Kidney capillary endothelial cell (primary cell): Measurements from ENCODE around the gene ANKS6.

Experiments used
- DNase-seq: peaks from one replicate; pipeline ENCODE4 v3.0.0-alpha.2; 2018; ENCODE audit warnings: low spot score

Gene ANKS6

DNA sequence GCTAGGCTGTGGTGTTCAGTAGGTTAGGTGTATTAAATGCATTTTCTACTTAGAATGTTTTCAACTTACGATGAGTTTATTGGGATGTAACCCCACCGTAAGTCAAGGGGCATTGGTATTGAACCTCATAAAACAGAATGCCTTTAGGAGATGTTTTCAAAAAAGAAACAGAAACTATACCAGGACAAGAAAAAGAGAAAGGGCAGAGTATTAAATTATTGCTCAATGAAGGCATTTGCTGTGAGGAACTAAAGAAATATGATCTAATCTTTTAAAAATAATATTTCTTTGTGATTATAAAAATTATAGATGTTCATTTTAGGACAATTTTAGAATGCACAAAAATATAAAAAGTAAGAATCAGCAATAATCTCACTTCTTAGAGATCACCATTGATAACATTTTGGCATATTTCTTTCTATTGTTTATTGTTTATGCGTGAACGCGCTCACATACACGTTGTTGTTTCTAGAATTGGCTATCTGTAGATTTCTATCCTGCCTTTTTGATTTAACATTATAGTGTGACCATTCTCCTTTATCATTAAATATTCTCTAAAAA lies 19.1 kb upstream of the ANKS6 start:
- DNase-seq: no peak

DNA sequence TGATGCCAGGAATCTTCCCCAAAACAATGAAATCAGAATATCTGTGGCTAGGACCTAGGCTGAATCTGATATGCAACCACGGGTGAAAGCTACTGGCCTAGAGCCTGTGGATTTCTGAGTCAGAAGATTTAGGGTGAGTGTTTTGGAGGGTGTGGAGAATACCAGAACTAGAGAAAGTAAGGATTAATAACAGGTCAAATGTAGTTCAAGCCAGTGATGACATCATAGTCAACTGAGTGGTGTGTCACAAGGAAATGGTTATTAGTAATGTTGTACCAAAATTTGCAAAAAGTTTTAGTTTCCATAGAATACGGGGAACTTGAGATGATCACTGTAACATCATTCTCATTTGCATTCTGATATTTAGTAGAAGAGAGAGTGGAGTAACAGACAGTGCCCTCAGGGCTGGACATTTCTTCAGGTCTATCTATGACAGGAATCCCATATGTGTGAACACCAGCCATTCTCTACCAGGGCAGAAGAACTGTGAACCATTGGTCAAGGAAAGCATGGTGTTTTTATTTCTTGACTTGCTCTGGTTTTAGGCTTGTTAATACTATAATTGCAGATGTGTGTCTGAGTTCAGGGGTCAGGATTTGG lies 14.8 kb upstream of the ANKS6 start:
- peak; percentile 60 for DNase-seq

DNA sequence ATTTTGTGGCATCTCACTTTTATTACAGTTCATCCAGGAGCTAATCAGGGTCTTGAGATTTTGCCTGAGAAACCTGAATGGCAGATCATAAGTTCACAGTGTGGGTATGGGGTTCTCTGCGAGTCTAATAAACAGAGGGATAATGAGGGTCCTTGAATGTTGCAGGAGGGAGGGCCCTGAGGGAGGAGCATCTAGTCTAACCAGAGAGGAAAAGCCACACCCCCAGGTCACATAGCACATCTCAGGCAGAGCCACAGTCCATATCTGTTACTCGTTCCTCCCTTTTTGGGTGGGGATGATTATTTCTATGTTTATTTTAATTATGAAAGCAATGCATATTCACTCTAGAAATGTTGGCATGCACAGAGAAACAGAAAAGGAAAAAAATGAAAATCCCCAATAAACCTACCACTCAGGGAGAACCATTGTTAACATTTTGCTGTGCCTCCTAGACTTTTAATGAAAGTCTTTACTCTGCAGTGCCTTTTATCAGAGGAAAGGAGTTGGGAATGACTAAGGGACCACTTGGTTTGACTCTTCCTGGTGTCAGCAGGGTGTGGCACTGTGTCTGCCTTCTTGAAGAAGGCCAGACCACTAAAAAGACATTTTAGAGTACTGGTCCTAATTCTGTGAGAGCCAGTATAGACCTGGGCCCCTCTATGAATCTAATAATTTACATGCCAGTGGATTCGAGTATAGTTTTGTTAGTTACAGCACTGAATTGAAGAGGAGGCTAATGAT lies 13.9 kb upstream of the ANKS6 start:
- no peak for DNase-seq

DNA sequence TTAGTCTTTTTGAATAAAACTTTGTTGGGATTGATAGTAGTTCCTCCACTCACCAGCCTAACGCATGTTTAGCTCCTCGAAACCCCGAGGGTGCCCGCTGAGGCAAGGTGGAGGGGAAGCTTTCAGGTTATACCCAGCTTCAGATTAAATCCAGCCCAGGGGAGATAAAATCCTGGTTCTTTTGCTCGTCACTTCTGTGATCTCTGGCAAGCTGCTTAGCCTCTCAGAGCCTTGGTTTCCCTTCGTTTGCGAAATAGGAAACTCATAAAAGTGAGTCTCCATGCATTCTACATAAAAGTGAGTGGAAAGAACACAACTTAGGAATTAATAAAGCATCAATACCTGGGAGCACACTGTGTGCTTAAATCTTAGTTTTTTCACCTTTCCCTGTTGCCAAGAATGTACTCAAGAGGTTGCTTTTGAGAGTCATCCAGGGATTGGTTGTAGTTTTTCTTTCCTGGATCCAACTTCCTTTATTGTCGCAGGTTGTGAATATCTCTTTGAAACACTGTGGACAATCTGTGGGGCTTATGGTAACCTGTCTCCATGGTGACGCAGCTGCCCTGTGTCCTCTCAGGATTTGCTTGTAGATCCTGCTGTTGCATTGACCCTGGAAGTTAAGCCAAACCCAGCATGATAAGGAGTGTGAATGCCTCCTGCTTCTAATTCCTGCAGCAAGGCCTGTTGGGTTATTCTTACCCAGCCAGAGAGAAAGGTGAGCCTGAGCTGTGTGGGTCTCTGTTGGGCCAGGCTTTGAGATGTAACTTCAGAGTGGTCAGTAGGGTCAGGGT lies 13.2 kb upstream of the ANKS6 start:
- DNase-seq: no peak

DNA sequence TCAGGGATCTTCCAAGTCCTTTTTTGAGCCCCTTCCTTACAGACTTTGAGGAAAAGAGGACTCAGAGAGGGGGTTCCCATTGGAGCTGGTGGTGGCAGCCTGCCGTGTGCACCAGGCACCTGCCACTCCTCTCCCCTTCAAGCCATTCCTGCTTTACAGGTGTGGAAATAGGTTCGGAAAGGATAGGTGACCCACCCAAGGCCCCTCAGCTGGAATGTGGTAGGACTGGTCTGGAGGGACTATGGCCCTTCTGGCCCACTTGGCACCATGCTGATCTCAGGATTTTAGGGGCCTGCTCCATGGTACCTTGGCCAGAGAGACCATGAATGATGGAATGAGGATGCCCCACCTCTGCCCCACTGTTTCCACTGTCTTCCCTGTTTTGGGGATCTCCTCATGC lies 12.5 kb upstream of the ANKS6 start:
- no peak for DNase-seq

DNA sequence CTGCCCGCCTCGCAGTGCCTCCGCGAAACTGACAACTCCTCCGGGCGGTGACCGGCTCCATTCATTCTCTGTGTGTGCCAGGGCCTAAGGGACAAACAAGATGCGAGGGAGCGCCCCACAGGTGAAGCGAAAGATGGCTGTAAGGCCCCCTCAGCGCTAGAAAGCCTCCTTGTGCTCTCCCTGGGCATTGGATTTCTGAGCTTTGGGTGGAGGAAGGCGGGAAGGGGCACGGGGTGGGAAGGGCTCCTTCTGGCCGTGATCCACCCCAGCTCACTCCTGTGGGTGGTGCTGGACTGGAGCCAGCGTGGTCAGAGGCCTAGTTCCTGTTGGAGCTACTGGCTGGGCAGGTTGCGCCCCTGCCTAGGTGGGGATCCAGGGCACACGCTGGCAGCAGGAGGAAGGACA lies 12.1 kb upstream of the ANKS6 start:
- no peak for DNase-seq

DNA sequence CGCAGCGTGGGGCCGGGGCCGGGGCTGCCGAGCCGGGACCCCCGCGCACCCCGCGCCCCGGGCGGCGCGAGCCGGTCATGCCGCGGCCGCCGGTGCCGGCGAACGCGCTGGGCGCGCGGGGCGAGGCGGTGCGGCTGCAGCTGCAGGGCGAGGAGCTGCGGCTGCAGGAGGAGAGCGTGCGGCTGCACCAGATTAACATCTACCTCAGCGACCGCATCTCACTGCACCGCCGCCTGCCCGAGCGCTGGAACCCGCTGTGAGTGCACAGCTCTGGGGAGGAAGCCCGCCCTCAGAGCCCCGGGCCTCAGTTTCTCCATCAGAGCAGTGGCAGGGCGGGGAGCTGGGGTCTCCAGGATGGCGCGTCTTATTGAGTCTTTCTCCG lies 11.4 kb upstream of the ANKS6 start:
- no peak for DNase-seq

DNA sequence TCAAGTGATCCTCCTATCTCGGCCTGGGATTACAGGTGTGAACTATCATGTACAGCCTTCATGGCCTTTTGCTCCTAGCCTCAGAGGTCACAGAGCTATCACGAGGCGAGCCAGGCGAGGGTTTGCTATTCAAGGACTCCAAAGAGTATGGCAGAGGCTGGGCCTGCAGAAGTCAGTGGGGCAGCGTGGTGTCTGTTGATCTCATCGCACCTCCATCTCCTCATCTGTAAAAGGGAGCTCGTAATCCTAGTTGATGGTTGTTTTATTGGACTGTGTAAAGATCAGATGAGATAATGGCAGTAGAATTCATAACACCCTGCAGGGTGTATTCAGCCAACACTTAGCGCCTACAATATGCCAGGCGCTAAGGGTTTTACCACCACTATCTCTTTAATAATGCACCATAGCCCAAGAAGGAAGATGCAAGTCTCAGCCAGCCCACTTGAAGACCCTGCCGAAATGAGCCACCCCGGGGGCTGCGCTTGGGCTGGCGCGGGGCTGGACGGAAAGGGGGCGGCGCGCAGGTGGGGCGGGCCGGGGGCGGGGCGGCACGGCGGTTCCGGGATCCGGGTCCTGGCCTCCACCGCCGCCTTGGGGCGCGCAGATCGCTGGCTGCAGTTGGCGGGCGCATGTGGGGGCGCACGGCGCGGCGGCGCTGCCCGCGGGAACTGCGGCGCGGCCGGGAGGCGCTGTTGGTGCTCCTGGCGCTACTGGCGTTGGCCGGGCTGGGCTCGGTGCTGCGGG lies 10.9 kb upstream of the ANKS6 start, which contains the start of gene GALNT12:
GALNT12 (plus strand) TSS at position 601 of the 744 bp plus-strand sequence; CDS start at position 630, 29 bp downstream.
- no peak for DNase-seq

DNA sequence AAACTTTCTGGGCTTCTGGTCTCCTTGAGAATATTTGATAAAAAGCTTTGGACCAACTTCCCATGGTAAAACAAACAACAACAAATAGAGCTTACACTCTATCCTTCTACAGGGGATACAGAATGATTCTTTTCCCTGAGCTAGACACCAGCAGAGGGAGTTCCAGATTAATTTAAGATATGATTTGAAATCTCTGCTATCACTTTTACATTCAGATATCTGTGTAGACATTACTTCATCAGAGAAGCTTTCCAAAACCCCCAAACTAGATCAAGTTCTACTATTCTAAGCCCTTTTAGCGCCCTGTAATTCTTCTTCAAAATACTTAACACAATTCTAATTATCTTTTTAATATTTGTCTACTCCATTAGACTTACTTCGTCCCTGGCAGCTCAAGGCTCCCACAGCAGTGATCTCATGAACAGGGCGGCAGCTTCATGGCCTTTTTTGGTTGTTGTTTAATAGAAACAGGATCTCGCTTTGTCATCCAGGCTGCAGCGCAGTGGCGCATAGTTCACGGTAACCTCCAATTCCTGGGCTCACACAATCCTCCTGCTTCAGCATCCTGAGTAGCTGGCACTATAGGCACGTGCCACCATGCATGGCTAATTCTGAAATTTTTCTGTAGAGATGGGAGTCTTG lies 10.2 kb upstream of the ANKS6 start:
- no peak for DNase-seq

DNA sequence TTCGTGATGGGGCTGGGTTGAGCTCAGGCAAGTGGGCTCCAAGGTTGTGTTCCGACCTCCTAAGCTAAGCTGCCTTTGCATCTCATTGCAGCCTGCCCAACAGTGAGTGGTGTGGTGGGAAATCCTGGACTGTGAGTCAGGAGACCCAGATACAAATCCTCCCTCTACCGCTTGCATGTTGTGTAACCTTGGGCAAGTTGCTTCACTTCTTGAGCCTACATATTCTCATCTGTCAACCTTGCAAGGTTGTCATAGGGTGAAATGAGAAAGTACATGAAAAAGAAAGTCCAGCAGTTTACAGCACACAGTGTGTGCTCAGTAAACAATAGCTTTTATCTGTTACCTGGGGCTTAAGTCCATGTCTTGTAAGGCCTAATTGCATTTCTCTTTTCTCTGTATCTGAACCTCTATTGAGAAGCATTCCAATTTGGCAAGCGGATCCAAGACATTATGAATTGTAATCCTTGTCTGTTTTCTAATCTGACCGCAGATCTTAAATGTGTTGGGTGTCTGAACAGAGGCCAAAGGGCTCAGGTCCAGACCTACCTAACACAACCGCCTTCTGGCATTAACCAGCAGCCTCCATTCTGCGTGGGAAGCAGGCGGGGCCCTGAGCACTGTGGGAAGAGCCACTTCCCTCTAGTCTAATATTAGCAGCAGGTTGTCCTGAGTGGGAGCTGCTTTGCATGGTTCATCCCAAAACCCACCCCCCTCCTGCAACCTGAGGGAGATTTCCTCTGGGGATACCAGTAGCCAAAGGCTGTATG lies 9.3 kb upstream of the ANKS6 start:
- DNase-seq: no peak

DNA sequence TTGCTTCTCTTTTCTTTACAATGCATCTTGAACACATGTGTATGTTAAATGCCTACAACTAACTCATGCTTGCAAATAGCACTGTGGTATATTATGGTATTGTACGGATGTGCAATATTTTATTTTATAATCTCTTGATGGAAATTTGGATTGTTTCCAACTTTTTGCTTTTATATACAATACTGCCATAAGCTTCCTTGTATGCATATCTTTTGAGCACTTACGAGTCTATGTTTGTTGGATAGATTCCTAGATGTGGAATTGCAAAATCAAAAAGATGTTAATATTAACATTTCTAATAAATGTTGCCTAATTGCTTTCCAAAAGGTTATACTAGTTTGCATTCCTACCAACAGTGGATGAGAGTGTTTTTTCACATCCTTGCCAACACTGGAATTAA lies 7.7 kb upstream of the ANKS6 start:
- no peak for DNase-seq

DNA sequence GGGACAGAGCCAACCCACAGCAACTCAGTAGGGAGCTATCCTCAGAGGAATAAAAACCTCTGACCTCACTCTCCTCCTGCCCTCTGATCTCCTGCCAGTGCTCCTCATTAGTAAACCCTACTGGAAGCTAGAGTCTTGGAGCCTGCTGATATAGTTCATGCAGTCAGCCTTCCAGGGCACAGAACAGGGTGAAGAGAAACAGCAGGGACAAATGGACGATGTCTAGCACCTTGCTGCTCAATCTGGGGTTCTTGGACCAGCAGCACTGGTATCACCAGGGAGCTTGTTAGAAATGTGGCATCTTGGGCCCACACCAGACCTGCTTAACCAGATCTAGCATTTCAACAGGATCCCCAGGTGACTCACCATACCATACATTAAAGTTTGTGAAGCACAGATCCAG lies 5.6 kb upstream of the ANKS6 start:
- no peak for DNase-seq

DNA sequence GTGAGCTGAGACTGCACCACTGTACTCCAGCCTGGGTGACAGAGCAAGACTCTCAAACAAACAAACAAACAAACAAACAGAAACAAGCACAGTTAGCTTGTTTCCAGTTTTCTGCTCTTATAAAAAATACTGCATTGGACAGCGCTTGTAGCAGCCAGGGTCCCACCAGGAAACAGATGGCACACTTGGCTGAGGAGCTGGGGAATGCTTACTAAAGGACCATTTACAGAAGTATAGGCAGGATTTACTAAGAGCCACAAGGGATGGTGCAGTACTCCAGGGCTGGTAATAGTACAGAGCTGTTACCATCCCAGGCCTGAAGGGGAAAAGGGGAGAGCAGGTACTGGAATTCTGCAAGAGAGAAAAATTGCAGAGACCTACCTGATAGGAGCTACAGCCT lies 5.2 kb upstream of the ANKS6 start:
- no peak for DNase-seq

DNA sequence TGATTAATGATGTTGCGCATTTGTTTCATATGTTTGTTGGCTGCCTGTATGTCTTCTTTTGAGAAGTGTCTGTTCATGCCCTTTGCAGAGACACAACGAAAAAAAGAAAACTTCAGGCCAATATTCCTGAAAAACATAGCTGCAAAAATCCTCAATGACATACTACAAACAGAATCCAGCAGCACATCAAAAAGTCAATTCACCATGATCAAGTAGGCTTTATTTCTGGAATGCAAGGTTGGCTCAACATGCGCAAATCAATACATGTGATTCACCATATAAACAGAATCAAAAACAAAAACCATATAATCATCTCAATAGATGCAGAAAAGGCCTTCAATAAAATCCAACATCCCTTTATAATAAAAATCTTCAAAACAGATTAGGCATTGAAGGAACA lies 1.9 kb upstream of the ANKS6 start:
- no peak for DNase-seq

DNA sequence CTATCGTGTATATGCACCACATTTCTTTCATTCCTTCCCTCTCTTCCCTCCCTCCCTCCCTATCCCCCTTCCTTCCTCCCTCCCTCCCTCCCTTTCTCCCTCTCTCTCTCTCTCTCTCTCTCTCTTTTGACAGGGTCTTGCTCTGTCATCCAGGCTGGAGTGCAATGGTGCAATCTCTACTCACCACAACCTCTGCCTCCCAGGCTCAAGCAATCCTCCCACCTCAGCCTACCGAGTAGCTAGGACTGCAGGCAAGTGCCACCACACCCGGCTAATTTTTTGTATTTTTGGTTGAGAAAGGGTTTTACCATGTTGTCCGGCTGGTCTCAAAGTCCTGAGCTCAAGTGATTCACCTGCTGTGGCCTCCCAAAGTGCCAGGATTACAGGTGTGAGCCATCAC lies 1.1 kb upstream of the ANKS6 start:
- no peak for DNase-seq

DNA sequence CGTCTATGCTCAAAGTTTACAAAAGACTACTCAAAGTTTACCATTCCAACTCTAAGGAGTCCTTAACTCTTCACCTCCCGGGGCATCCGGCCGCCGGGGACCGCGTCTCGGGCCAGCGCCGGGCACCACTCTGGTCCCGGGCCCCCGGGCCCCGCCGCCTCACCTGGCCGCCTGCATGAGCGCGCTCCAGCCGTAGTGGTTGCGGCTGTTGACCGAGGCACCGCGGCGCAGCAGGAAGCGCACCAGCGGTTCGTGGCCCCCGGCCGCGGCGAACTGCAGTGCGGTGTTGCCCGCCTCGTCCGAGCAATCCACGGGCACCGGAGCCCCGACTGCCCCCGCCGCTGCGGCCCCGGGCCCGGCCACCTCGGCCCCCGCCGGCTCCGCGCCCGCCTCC lies 388 bp downstream of the ANKS6 start:
- DNase-seq: no peak

DNA sequence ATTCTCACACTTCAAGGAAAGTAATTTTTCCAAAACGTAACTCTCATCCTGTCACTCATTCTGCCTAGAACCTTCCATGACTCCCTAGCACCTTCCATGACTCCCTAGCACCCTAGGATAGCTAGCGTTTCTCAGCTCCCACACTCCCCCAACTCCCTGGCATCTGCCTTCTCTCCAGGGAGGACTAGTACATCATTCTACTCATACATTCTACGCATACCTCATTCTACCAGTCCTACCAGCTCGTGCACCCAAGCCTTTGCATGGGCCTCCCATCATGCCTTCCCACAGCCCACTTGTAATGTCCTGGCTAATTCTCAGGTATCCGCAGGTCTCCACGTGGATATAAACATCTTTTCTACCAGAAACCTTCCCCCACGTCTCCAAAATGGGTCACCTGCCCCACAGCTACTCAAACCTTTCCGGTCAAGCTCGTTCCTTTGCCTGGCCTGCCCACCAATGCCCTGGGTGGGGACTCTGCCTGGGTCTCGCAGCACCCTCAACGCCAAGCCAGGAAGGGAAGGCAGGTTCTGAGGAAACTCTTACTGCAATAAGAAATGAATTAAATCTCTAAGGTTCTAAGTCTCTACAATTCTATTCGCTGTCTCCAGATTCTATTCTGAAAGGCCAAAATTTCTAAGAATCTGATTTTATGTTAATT lies 930 bp downstream of the ANKS6 start:
- DNase-seq: no peak

DNA sequence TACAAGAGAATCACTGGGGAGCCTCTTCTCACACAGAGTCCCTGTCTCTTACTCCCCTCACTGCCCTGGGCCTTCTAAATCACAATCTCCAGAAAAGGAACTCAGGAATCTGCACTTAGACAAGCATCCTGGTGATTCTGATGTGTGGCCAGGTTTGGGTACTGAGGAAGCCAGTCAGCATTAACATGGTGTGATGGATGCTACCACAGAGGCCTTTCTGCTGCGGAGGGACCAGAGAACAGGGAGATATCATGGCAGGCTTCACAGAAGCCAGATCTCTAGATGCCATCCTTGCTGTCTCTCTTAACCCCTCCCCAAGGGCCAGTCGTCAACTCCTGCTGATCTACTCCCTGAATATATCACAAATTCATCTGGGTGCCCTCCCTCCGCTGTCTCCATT lies 1.6 kb downstream of the ANKS6 start:
- DNase-seq: no peak

DNA sequence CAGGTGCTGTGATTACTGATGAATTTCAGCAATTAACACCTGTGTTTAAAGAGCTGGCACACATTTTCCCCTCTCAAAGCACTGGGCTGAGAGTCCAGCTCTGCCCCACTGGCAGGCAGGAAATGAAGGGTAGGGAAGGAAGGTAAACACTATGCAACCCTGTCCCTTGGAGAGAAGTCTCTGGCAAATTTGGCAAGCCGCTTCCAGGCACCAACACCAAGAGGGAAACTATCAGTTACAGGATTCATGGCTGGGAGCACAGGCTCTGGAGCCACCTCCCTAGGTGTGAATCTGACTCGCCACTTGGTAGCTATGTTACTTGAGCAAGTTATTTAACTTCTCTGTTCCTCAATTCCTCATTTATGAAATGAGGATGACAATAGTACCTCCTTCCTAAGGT lies 3.3 kb downstream of the ANKS6 start:
- no peak for DNase-seq
